Stimulated activated CD4-positive, alpha-beta T cell treated with anti-CD3 and anti-CD28 coated beads, Interleukin-2, amount 100 ng/mL, for 24 hours (primary cell): ENCODE data around the gene GREB1.

Source experiments
- DNase-seq, 2 donors: peaks; one replicate each; pipeline ENCODE4 v3.0.0-alpha.2; 2020

Gene GREB1

DNA sequence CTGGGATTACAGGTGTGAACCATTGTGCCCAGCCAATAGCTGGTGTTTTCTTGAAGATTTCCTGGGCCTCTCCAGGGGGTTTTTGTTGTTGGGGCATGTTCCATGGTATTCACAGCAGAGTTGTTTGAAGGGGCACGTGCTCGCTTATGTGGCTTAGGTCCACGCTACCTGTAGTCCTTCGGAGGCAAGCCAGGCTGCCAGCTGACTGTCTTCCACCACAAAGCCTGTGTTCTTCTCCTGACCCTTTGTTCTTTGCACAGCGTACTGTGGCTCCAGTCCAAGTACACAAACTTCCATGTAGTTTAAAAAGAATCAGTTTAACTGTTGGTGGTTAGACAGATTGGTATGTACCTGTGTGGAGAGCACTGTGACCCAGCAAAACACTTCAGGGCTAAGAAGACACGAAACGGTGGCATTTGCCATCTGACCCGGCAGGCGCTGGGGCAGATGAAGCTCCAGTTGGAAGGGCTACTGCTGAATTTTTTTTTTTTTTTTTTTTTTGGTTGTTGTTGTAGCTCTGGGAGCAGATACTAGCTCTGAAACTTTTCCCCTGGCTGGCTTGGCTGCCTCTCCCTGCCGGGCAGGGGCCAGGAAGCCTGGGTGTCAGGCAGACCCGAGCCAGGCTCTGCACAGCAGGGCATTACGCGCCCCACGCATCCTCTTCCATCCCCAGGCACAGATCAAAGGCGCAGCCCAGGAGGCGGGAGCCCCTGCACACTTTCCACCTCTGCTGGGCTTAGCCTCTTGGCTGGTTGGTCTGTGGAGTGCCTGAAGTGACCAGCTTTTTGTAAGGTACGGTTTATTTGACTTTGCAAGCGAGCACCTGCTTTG lies 5.7 kb downstream of the GREB1 start:
- DNase-seq = no peak

DNA sequence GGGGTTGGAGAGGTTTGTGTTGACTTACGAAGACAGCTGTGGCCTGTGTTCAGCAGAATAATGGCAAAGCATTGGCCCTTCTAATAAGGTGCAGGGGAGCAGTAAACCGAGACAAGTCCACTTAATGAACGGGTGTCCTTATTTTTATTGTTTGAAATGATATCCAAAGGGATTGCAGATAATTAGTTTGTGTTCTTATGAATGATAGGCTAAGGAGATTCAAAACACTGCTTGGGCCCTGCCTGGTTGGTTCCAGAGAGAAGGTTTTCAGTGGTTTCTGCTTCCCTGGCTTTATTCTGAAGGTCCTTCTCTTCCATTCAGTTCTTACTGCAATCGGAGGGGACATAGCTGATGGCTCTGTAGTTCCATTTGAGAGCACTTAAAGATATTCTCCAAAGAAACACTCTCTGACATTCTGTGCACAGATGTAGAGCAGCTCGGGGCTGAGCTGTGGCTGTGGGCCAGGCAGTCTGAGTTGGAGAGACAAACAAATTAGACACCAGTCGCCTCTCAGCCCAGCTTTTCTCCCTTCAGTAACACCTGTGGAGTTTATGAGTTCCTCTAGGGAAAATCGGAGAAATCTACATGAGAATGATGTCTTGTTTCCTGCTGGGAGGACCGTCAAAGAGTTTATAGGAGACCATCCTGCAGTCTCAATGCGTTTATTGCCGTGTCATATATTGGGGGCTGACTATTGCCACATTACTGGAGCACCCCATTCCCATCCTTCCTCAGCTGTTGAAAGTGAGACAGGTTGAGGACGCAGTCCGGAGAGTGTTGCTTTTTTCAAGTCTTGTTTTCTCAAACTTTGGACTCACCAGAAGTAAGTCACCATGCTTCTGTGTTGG lies 6.5 kb downstream of the GREB1 start:
- DNase-seq = no peak

DNA sequence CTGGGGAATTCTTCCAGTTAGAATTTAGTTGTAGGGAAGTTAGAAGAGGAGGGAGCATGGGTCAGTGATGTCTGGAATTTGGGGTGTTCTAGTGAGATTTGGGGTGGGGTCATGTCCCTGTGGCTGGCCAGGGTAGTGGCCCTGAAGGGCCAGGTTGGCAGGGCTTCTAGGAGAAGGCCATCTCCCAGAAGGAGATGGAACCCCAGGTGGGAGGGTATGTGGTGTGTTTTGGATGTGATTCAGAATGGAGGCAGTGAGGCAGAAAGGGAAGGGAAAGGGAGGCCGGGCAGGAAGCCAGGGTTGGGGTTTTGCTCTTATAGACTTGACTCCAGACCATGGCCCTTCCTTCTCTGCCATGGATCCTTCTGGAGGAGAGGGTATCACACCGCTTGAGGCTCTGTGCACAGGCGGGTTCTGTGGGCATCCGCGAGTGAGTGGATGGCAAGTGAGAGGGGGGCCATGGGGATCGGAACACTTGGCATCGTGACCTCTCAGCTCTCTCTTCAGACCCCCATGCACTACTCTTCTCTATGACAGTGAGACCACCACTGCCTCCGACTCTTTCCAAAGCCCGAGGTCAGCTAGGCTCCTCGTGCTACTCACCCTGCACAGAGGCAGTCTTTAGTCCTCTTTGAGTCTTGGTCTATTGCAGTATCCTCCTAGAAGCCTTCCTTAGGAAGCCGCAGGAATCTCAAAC lies 7.3 kb downstream of the GREB1 start:
- no peak for DNase-seq

DNA sequence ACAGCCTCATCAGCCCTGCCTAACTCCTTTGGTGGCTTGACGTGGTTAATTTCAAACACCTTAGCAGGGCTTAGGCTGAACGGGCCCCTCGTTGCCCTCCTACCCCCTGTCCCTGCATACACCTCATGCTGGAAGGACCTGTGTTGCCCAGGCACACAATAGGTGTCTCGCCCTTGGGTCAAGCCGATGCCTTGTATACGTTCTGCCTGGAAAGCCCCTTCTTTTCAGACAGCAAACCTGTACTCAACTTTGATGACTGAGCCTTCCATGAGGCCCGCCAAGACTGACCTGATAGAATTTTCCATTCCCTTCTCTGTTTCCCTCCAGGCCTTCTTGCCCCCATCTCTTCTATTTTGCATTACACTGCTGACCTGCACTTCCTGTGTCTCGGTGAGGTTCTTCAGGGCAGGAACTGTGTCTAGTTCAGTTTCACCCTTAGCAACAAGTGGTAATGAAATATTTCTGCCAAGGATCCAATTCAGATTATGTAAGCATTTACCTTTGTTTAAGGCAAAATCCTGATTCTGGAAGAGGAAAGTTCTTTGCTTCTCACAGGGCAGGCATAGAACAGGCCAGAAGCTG lies 7.9 kb downstream of the GREB1 start:
- no peak for DNase-seq

DNA sequence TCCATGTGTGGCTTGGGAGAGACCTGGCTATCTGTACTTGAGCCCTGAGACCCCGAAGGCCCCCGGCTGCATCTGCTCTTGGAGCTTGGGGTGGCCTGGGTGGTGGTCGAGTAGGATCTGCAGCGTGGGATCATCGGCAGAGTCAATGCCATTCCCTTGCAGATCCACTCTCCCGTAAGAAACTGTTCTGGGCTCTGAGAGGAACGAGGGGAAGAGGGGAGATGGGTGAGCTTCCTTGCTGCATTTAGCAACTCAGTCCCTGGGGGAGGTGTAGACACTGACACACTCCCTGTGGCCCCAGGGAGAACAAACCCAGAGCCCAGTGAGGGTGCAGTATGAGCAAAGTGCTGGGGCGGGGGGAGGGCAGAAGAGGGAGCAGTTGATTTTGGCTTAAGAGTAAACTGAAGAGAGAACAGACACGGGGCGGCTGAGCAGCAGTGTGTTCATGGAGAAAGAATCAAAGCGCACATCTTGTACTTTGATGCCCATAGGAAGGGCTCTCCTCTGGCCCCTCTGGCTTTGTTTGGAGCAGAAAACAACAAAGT lies 8.5 kb downstream of the GREB1 start:
- no peak for DNase-seq

DNA sequence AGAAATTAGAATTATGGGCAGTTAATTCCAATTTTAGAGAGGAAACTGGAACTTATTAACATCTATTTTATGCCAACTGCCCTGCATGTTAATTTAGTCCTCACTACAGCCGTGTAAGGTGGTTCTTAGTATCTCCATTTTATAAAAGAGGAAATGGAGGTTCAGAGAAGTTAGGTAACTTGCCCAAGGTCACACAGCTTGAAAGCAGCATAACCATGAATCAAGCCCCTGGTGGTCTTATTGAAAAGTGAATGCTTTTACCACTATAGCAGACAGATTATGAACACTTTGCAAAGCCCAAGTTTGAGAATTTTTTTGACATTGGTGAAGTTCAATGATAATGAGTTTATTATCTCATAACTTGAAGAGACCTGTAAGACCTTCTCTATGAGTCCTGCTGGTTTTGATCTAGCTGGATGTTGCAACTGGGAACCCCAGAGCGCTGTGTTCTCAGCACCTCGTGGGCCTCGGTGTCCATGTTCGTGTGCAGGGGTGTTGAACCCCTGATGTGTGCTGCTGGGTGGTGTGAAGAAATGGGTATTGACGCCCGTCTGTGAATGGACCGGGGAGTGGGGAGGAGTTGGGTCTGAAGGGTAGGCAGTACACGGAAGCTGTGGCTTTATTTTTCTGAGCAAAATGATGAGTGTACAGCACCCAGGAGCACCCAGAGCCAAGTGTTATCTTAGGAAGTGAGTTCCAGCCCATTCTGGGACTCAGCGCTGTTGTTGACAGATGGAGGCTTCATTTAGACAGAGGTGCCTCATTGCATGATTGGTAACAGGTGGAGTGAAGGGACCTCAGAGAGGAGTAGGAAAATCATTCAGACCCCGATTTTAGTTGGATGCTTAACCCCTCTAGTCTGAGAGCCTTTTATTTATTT lies 9.7 kb downstream of the GREB1 start:
- DNase-seq = no peak

DNA sequence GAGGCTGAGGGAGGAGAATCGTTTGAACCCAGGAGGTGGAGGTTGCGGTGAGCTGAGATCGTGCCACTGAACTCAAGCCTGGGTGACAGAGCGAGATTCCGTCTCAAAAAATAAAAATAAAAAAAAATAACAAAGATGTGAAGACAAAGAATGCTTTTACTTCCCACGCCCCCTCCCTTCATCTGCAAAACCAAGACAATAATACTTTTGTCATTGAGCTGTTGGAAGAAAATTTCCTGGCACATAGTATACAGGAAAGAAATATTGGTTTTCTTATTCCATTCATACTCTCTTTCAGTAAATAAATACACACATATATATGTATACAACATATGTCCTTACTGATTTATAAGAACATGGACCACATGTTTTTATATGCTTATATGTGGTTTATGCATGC lies 12.2 kb downstream of the GREB1 start:
- DNase-seq = no peak

DNA sequence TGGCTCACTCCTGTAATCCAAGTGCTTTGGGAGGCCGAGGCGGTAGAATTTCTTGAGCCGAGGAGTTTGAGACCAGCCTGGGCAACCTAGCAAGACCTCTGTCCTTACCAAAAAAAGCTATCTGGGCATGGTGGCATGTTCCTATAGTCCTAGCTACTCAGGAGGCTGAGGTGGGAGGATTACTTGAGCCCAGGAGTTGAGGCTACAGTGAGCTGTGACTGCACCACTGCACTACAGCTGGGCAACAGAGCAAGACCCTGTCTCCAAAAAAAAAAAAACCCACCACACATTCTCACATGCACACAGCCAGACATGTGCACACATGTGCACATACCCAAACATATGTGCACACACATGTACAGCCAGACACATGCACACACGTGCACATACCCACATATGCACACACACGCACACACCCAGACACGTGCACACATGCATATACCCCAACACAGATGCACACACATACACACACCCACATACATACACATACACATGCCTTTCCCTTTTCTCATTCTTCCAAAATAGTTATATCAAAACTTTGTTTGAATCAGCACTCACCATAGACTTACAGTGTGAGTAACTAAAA lies 14.2 kb downstream of the GREB1 start:
- no peak for DNase-seq

DNA sequence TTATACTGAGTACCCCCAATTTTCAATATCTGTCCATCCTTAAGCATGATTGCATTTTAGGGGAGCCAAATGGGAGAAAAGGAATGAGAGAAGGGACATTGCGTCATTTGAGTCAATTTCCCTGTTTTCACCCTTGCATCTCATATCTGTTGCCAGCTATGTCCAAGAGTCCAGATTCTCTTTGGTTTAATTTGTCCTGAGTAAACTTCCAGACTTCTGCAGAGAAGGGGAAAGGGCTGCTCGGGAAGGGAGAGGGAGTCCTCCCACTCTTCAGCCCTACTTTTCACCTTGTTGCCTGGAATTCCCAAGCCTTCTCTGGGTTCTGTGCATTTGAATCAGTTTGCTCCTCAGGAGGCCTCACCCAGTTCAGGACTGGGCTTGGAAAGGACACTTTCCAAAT lies 16.5 kb downstream of the GREB1 start:
- no peak for DNase-seq

DNA sequence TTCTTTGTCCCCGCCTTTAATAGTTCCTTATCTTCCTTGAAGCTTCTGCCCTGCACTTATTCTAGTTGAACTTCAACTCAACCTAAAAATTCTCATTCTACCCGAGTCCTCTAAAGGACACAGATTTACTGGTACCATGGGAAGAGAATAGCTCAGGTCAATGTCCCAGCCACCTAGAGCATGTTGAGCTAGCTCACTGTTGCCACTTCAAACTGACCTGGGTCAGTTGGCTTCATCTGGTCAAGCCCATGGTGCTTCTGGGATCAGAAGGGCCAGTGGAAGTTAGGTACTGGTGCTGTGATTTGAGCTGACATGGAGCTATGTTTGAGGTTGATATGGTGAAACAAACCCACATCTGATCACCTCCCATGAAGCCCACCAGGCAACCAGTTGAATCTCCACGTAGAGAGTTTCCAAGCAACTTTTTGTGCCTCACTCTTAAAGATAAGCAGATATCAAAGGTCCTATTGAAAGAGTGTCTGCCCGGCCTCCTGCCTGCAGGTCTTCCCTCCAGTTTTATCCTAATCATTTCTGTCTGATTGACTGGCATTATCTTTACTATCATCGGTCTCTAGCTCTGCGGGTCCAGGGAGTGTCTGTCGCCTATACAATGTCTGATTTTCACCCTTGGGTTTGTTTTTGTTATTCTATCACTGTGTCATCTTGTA lies 17.2 kb downstream of the GREB1 start:
- DNase-seq = no peak

DNA sequence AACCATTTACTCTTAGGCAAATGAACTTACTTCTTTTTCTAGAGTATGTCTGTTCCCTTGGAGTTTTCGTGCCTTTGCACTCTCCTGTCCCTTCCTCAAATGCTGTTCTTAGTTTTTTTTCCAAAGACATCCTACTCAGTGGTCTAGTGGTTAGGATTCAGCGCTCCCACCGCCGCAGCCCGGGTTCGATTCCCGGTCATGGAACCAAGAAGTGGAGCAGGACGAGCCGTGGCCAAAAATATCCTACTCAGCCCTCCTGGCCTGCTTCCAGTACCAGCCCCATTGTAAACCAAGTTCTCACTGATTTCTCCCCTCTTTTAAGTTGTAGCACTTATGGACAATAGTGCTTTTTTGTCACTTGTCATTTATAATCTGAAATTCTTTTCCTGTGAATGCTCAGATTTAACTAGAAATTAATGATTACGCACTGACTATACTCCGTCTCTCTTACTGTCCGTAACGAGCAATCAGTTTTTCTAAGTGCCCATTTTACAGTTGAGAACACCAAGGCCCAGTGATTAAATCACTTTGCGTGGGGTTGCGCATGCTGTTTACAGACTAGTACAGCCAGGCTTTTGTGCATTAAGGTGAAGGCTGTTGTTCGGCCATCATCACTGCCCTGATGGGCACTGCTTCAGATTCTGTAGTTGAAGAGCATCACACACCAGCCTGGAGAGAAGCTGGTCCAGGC lies 17.9 kb downstream of the GREB1 start:
- DNase-seq = no peak

DNA sequence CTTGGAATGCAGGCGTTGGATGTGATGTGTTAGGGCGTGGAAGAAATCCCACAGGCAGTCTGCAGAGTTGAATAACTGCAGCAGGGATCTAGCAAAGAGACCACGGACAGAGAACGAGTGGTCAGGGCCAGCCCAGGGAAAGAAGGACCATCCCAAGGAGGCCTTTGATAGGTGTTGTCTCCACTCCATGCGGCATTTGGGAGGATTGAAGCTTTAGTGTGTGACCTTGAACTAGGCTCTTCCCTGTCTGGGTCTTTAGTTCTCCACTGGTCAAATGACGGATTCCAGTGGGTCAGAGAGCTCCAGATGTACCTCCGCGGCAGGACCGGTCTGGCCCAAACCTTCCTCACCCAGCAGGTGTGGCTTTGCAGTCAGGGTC lies 18.4 kb downstream of the GREB1 start:
- DNase-seq = no peak

DNA sequence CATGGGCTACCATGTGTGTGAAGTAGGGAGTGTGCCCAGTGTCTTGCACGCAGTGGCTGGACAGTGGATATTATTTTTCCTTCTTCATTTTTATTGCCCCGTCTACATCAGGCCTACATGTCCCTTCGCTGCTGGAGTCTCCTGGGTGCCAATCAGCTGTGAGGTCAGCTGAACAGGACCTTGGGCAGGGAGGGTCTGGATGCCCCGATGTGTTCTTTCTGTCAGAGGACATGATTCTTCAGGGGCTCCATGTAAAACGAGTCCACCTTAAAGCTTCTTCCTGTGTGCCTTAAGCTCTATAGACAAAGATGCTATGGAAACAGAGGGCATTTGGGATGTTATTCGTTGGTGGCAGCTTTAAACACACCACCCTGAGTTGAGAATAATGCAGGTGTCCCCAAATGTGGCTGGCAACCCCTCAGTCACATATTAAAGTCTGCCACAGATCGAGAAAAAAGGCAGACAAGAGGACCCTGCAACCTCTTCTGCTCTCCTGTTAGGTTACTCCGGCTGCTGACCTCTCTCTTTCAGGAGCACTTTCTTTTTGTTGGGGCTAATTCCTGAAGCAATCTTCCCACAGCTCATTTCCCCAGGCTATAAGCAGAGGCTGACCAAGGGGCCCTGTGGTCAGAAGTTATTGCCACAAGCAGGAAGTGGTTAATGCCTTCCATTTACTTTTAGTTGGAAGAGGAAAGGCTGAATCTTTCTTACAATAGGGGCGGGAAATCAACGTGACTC lies 20.0 kb downstream of the GREB1 start:
- no peak for DNase-seq

DNA sequence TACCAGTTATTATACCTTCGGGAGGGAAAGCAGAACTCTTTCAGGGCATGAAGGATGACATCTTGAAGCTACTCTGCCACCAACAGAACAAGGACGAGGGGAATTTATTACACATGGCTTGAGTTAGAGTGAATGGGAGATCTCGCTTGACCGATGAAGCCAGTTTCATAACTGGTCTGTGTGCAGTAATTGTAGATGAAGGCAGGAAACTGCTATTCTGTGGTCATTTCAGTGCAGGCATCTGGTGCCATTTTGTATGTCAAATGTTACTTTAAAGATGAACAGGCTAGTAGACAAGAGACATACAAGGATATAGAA lies 20.5 kb downstream of the GREB1 start:
- DNase-seq = no peak

DNA sequence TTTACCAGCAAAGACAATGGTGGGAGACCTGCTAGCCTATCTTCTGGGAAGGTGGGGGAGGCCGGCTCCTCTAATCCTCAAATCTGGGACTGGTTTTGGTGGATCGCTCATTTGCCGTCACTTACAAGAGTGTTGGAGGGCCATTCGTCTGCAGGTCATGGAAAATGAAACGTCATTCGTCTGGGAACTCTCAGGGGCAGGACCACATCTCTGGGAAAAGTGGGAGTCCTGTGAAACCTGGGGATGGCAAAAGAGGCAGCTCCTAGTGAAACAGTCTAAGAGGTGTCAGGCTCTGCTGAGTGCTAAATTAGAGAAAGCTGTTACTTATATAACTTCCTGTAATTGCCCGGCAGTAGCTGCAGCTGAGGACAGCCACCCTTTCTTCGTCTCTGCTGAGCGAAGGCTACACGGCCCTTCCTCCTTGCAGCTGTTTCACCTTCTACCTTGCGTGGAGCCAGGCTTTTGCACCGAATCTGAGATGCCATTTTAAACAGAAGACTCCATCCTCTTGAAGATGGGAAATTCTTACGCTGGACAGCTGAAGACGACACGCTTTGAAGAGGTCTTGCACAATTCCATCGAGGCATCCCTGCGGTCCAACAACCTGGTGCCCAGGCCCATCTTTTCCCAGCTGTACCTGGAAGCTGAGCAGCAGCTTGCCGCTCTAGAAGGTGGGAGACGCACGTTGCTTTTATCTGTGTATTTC lies 22.4 kb downstream of the GREB1 start:
- DNase-seq = no peak

DNA sequence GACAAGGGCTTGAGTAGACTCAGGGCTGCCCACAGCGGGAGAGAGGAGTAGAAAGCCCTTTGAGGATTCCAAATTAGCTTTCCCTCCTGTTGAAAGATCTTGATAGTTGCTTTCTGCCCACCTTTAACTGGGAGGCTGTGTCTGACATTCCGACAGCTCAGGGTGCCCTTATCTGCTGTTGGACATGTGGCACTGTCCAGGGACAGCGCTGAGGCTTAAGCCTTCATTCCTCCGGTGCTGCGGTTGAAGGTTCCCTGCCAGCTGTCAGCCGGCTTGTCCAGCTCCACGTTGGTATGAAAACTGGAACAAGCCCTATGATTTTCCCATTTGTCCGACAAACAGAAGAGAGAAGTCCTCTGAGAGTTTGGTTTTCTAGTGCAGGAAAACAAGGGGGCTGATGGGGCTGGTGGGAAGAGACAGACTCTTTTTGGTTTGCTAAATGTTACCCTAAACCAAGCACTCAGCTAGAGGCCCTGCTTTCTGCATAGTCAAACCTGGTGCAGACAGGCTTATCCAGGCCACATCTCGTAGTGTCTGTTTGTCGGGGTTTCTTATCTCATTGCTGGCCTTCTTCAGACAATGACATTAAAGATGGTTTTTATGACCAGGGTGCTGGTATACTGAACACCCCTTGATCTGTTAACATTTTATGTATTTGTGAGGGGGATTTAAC lies 24.5 kb downstream of the GREB1 start:
- no peak for DNase-seq

DNA sequence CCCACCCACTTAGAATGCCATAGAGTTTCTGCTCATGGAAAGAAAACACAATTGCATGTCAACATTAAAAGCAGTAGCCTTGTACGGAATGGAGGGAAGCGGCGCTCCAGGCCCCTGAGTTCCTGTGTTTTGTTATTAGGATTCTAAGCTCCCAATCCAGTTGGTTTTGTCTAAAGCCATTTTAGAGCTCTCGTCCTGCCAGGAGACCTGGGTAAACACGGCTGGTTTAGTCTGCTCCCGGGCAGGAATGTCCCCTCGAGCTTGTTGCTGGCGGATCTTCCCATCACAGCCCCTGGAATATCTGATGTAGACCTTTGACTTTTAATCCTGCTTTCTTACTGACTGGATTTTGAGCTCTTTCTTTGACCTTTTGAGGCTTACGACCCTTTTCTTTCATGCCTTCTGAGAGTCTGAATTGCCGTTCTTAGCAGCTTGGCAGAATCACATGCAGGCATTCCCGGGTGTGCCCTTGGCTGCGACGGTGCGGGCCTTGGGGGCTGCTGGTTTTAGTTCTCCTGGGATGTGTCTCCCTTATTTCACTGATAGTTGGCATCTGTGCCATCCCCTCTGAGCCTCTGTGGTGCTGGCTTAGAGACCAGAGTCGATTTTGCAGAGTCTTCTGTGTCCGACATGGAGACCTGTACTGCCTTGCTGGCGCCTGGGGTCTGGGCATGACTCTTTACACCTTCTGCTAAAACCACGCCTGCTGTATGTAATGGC lies 25.4 kb downstream of the GREB1 start:
- DNase-seq = no peak

DNA sequence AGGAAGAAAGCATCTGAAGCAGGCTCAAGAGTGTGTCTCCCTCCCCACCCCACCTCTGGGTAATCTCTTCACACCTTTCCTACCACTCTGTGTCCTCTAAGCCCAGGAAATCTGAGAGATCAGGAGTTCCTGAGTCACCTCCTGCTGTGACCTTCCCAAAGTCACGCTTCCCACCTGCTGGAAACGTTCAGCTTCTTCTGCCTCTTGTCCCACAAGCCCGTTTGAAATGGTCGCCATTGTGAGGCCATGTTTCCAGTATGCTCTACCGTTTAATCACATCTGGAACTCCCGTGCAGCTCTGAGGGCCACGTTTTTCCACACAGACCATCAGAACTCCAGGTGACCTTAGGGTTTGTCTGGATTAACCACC lies 25.9 kb downstream of the GREB1 start:
- no peak for DNase-seq
